ENCODE measurements around the gene CAMKK1. TPM values are rescaled to one million over a fixed set of nuclear protein-coding genes. Genes with fewer than 3 reads are reported as not detected.

The CAMKK1 gene
- polyA plus RNA-seq, 2 of the 4 experiments (the other 2 are of a cell fraction): 6.9 to 14.8 TPM

DNA sequence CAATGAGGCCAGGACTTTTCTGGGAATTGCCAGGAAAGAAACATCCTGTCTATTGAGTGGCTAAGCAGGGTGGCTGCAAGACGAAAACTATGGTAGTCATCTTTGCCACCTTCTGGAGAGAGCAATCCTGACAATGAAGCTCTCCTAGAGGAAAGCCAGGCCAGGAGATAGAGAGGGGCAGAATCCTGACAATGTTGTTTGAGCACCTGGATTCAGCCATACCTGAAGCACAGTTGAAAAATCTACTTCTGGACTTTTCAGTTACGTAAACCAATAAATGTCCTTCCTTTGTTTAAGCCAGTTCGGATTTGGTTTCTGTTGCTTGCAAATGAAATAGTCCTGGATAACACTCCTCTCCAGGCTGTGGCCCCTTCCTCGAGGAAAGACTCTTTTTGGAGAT lies 14.0 kb upstream of the CAMKK1 start:
- DNase-seq (ENCODE audit: low read depth in 1 of 2, low spot score in 1 of 2) (no peak), FAIRE-seq (no peak), ATAC-seq (no peak)
- POLR2A ChIA-PET: no interaction called here
- Histone ChIP-seq H3K4me2 (no peak overlapping the region), H3K4me3 (no peak overlapping the region), H3K4me1 (no peaks in the 10 kb centered on the region), H3K27ac (no peak overlapping the region), H3K9me3 (no peaks in the 10 kb centered on the region)
- CTCF ChIA-PET: interaction anchor here (0.8 to 16.6 kb wide), 18 partner anchors 10 to 172 kb away, joined by 3 to 256 read pairs (median 10); partner anchors contain the start of genes CAMKK1, NCBP3 and P2RX1
- 74% methylated on average over 4 of the region's 4 CpGs for WGBS (ENCODE audit: missing lambda C conversion rate)
- no peak for TF ChIP-seq FOSL2 (IDR thresholded peaks at IDR 0.05)
- no peak for TF ChIP-seq FOSL2 (CRISPR knock-in tag; IDR thresholded peaks at IDR 0.05)
- TF ChIP-seq TFCP2L1 (CRISPR knock-in tag; IDR thresholded peaks at IDR 0.05): no peak
- TF ChIP-seq MAFK (IDR thresholded peaks at IDR 0.05; ENCODE audit: partially characterized antibody): no peak
- no peak for TF ChIP-seq CEBPB (IDR thresholded peaks at IDR 0.05)
- TF ChIP-seq FOSB (CRISPR knock-in tag; IDR thresholded peaks at IDR 0.05): no peak
- no peak for TF ChIP-seq TP53 (CRISPR knock-in tag; IDR thresholded peaks at IDR 0.05)
- TF ChIP-seq, protein P1, sequence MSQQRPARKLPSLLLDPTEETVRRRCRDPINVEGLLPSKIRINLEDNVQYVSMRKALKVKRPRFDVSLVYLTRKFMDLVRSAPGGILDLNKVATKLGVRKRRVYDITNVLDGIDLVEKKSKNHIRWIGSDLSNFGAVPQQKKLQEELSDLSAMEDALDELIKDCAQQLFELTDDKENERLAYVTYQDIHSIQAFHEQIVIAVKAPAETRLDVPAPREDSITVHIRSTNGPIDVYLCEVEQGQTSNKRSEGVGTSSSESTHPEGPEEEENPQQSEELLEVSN (IDR thresholded peaks at IDR 0.05; ENCODE audit: borderline replicate concordance, low read depth): no peak
- no peak for TF ChIP-seq CBX2 (IDR thresholded peaks at IDR 0.05; ENCODE audit: borderline replicate concordance, low read depth)
- TF ChIP-seq ATOH8 (CRISPR knock-in tag; IDR thresholded peaks at IDR 0.05; ENCODE audit: low read depth): no peak
- TF ChIP-seq HOXB13 (CRISPR knock-in tag; IDR thresholded peaks at IDR 0.05; ENCODE audit: low read depth): no peak
- TF ChIP-seq SREBF2 (IDR thresholded peaks at IDR 0.05): no peak
- no peak for TF ChIP-seq RARB (CRISPR knock-in tag; IDR thresholded peaks at IDR 0.05)

- ChIA-PET POLR2A (interaction anchor here (1.2 kb wide), 1 partner anchor 15 kb away, joined by 3 read pairs; no protein-coding TSS in a partner anchor), CTCF (interaction anchor here (0.5 to 16.6 kb wide), 16 partner anchors 9 to 508 kb away, joined by 3 to 256 read pairs (median 7); partner anchors contain the start of genes NCBP3 and P2RX1)
- no peak; a peak in 2 of 6 replicates for ATAC-seq
- peaks cover 7% of the 10 kb centered on the region; the same call in 2 of the 3 replicates for H3K4me1 ChIP-seq
- no peak for DNase-seq (ENCODE audit: low read depth in 1 of 2, low spot score in 1 of 2)
- no peak for FAIRE-seq
- no peaks in the 10 kb centered on the region for H3K9me3 ChIP-seq
- H3K27ac ChIP-seq: no peak overlapping the region
- 75% methylated on average over 6 of the region's 11 CpGs for WGBS (ENCODE audit: missing lambda C conversion rate)
- TF ChIP-seq BCL3 (IDR thresholded peaks at IDR 0.05) (no peak), EP300 (IDR thresholded peaks at IDR 0.05) (no peak)
- H3K4me2 ChIP-seq: no peak overlapping the region
- no peak overlapping the region for H3K4me3 ChIP-seq
Observed at GRCh38 chr17:3905017-3905520, 12.2 kb upstream of the CAMKK1 start.

DNA sequence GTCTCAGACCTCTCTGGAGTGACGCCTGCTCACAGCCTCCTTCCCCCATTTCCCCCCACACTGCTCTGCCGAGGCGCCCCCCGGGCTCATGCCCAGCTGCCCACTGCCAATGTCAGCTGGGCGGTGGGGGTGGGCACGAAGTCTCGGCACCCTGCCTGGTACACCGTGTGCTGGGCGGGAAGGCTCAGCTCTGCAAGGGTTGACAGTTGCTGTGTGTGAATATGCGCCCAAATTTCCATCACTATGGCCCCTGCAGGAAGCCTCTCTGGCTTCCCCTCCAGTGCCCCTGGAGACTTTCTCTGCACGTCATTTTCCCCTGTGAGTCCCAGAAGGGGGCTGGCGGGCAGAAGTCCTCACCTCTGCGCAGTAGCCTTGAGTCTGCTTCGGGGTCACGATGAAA lies 11.6 kb upstream of the CAMKK1 start:
- DNase-seq (ENCODE audit: low read depth in 1 of 2, low spot score in 1 of 2): no peak
- WGBS (ENCODE audit: missing lambda C conversion rate): 84% methylated on average over 15 of the region's 15 CpGs
- TF ChIP-seq ZFP36 (IDR thresholded peaks at IDR 0.05; ENCODE audit: borderline replicate concordance, partially characterized antibody): no peak
- TF ChIP-seq NPAS2 (CRISPR knock-in tag; IDR thresholded peaks at IDR 0.05; ENCODE audit: borderline replicate concordance): no peak
- no peak for TF ChIP-seq EHF (CRISPR knock-in tag; IDR thresholded peaks at IDR 0.05)
- no peak for TF ChIP-seq CHD2 (IDR thresholded peaks at IDR 0.05; ENCODE audit: low read length, partially characterized antibody)
- no peak for TF ChIP-seq GATA3 (IDR thresholded peaks at IDR 0.05; ENCODE audit: borderline replicate concordance)
- ChIA-PET CTCF (interaction anchor here (0.5 to 16.6 kb wide), 9 partner anchors 11 to 171 kb away, joined by 3 to 256 read pairs (median 8); partner anchors contain the start of genes NCBP3 and P2RX1), POLR2A (no interaction called here)
- H3K4me2 ChIP-seq: no peak overlapping the region
- FAIRE-seq: no peak
- H3K4me1 ChIP-seq: peaks cover 7% of the 10 kb centered on the region; the same call in 2 of the 3 replicates
- no peaks in the 10 kb centered on the region for H3K9me3 ChIP-seq
- ATAC-seq: no peak
- H3K4me3 ChIP-seq: no peak overlapping the region
- no peak overlapping the region for H3K27ac ChIP-seq
